ENCODE measurements around the gene VPS25. TPM values are rescaled to one million over a fixed set of nuclear protein-coding genes. Genes with fewer than 3 reads are reported as not detected.
A peak's percentile ranks its signal among the peaks of the same experiment; 100 is the strongest.

Gene VPS25
- total RNA-seq, 2 donors from 2014 or later = 17.8 to 23.9 TPM

DNA sequence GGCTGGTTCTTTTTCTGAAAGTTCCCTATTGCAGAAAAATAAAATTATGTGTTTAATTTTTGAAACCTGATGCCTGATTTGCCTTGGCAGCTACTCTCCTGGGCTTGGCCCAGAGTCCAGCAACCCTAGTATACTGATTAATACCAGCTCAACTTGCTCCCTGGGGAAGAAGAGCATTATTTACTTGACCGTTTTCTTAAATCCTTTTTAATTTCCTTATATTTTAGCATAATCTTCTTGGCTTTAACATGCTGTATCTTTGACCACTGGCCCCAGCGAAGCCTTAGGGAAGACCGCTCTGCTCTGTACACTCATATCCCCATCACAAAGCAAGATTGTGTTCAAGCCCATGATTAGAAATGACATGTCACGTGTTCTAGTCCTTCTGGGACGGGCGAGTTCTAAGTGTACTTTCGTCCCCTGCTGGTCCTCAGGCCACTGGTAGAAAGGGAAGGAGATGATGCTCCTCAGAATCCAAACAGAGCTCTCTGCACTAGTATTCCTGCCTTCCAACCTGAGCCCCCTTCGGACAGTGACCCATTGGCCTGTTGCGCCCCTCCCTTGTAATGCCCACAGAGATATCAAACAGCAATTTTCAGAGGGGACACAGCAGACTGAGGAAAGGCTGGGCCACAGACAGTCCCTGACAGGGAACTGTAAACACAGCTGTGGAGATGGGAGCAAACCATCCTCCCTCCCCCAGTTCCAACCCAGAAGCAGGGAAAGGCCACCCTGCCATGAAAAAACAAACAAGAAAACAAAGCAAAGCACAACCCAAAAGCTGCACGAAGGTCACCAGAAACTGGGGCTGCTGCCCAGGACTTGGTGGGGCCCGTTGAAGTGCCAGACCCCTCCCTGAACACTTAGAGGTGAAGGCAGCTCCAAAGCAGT, 24.1 kb upstream of the VPS25 start:
- Histone ChIP-seq H3K9me3 (no peaks in the 10 kb centered on the region), H3K36me3 (replicated peaks in 1 of 2; ENCODE audit: insufficient read depth in 1 of 2, low read depth in 2 of 2) (no peaks in the 10 kb centered on the region), H3K27me3 (no peaks in the 10 kb centered on the region), H3K4me1 (peaks cover 9% of the 10 kb centered on the region), H3K27ac (no peak overlapping the region), H3K4me3 (no peak overlapping the region)
- ATAC-seq (no peak), DNase-seq (no peak)
- intact Hi-C loops (cut with DNase I) = no loop called here
- TF ChIP-seq POLR2A (IDR thresholded peaks at IDR 0.05) = no peak
- TF ChIP-seq CTCF (IDR thresholded peaks at IDR 0.05) = no peak
- WGBS, 2 donors = 66 to 69% methylated on average over 11 of the region's 11 CpGs

- DNase-seq (no peak), ATAC-seq (no peak)
- Histone ChIP-seq H3K27me3 (no peaks in the 10 kb centered on the region), H3K4me1 (no peaks in the 10 kb centered on the region), H3K9me3 (no peaks in the 10 kb centered on the region), H3K36me3 (replicated peaks in 1 of 2; ENCODE audit: insufficient read depth in 1 of 2, low read depth in 2 of 2) (no peaks in the 10 kb centered on the region), H3K4me3 (no peak overlapping the region), H3K27ac (no peak overlapping the region)
- intact Hi-C loops (cut with DNase I) = no loop called here
- TF ChIP-seq POLR2A (IDR thresholded peaks at IDR 0.05) (no peak), CTCF (IDR thresholded peaks at IDR 0.05) (no peak)
- 22 to 25% methylated on average over 1 to 3 of the region's 3 CpGs for WGBS, 2 donors
Observed at GRCh38 chr17:42750739-42751344, 22.4 kb upstream of the VPS25 start.

- intact Hi-C loops (cut with DNase I) = no loop called here
- no peak for DNase-seq
- Histone ChIP-seq H3K36me3 (replicated peaks in 1 of 2; ENCODE audit: insufficient read depth in 1 of 2, low read depth in 2 of 2) (no peaks in the 10 kb centered on the region), H3K27ac (no peak overlapping the region), H3K4me1 (no peaks in the 10 kb centered on the region), H3K4me3 (no peak overlapping the region), H3K27me3 (no peaks in the 10 kb centered on the region), H3K9me3 (no peaks in the 10 kb centered on the region)
- ATAC-seq = no peak
- WGBS, 2 donors = 56 to 73% methylated on average over 7 of the region's 7 CpGs
- TF ChIP-seq CTCF (IDR thresholded peaks at IDR 0.05) (no peak), POLR2A (IDR thresholded peaks at IDR 0.05) (no peak)
Observed at GRCh38 chr17:42751628-42752027, 21.6 kb upstream of the VPS25 start.

- WGBS, 2 donors = 73 to 79% methylated on average over 3 of the region's 3 CpGs
- H3K27ac ChIP-seq = no peak overlapping the region
- H3K9me3 ChIP-seq = no peaks in the 10 kb centered on the region
- H3K36me3 ChIP-seq (replicated peaks in 1 of 2; ENCODE audit: insufficient read depth in 1 of 2, low read depth in 2 of 2) = no peaks in the 10 kb centered on the region
- ATAC-seq (peak; percentile 12), DNase-seq (peak in 1 of 4 donors; percentile 32)
- no peaks in the 10 kb centered on the region for H3K4me1 ChIP-seq
- no peaks in the 10 kb centered on the region for H3K27me3 ChIP-seq
- TF ChIP-seq CTCF (IDR thresholded peaks at IDR 0.05) = no peak
- TF ChIP-seq POLR2A (IDR thresholded peaks at IDR 0.05) = no peak
- no peak overlapping the region for H3K4me3 ChIP-seq
- intact Hi-C loops (cut with DNase I) = no loop called here
Observed at GRCh38 chr17:42754782-42755181, 18.5 kb upstream of the VPS25 start.

Measured in body of pancreas (tissue), 4 donors.